HG03175 (cell line): ENCODE results near the gene SETD7.
A peak's percentile ranks its signal among the peaks of the same experiment; 100 is the strongest.

ENCODE experiments used
- ATAC-seq: cut with Tn5 transposase; IDR thresholded peaks from one replicate; pipeline ENCODE4 v1.9.1; 2021; ENCODE audit warnings: mild to moderate bottlenecking, moderate library complexity; ENCODE audit not compliant: unreplicated experiment

SETD7 gene

DNA sequence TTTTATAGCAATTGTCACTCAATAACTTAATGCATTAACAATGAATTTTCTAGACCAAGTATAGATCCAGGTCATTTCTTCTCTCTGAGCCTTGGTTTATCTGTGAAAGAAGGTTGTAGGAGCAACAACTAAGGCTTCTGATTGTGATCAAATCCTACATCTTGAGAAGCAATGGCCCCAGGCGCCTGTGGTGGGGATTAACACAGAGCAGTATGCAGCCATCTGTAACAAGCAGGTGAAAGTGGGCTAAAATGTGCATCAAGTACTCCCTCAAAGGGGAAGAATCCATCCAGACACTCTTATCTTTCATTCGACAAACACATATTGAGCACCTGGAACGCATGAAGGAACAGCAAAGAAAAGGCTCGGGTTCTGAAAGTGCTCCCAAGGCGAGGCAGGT, 19.1 kb upstream of the SETD7 start:
- no peak for ATAC-seq

DNA sequence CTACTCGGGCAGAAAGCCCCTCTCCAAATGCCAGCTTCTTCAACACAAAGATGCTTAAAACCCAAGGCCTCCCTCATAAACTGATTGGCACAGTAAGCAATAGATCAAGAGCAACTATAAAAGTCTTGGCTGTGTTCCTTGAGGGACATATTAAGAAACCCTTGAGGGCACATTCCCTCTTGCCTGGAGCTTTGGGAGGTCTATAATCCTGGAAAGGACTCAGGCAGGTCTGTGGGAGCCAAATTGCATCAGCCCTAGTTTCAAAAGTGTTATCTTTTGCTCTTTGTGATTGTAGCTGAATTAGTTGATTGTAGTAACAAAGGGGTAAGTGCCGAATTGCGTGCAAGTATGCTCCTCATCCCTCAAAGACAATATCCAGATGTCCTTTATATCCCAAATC, 18.6 kb upstream of the SETD7 start:
- no peak for ATAC-seq

DNA sequence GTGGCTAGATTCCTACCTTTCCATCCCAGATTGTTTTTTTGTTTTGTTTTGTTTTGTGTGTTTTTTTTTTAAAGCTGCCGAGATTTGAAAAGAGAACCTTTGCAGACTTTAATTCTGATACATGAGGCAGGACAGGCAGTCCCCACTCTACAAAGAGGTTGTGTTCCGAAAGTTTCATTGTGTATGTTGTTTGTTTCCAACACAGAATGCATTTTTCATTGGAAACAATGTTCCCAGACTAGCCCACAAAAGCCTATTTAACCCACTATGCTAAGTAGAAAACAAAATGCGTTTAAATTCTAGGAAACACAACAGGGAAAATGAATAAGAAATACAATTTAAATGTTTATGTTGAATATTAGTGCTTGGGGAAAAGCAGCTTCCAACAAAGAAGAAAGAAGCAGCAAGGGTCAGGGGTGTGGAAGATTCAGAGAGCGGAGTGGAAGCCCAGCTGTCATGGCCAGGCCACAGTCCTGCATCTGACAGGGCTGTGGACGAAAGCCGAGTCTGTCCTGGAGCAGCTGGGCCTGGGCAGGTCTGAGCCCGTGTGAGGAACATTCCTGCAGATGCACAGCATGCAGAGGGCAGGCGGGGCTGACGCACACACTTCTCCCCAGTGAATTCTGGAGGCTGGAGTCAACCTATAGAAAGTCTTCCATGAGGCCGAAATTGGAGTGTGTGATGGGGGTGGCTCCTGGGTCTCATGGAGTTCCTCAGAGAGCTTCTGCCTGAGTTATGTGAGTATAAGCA, 12.4 kb upstream of the SETD7 start:
- ATAC-seq = no peak

DNA sequence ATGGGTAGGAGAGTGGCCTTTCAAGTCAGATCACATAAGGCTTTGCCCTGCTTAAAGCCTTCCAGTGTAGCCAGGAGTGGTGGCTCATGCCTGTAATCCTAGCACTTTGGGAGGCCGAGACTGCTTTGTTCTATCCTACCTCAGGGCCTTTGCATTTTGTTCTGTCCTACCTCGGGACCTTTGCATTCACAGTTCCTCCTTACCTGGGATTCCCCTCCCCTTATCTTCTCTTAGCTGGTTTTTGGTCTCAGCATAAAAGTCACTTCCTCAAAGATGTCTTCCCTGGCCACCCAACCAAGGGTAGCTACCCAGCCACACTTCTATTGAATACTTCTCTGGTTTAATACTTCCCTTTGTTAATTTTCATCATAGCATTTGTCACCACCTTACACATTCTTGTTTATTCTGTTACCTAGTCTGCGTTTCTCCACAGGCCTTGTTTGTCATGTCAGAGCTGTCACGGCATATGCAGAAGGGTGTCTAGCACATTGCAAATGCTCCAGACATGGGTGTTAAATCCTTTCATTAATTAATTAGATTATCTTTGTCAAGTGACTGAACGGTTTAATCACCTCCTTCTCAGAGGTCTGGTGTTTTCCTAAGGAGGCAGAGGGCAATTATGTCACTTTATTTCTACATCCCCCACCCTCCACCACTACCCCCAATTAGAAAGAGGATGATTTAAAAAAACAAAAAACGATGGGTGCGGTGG, 11.3 kb upstream of the SETD7 start:
- ATAC-seq = no peak

DNA sequence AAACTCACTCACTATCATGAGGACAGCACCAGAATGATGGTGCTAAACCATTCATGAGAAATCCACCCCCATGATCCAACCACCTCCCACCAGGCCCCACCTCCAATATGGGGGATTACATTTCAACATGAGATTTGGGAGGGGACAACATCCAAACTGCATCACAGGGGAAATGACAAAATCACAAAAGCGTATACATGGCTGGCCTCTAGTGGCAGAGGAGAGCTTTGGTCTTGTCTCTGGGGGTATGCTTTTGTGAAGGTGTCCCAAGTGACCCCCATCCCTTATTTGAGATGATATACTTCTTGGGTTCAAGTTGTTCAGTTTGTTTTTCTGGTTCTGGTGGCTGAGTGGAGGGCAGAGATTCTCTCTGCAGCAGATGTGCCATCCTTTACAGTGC, 8.5 kb upstream of the SETD7 start:
- ATAC-seq = no peak

DNA sequence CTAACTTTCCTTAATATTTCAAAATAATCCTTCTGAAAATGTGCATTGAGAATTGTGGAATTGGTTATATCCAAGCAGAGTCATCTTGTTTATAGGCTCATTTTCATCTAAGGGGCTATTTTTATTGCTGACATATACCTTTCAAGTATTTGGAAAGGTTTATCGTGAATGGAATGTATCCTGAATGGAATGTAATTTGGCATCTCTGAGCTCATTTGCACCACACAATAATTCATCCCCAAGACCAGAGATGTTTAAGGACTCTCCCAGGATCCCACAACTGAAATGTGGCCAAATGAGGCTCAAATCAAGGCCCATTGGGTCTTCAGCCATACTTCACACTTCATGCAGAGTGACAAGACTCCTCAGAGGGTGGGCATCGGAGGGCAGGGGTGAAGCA, 7.5 kb upstream of the SETD7 start:
- ATAC-seq = no peak

DNA sequence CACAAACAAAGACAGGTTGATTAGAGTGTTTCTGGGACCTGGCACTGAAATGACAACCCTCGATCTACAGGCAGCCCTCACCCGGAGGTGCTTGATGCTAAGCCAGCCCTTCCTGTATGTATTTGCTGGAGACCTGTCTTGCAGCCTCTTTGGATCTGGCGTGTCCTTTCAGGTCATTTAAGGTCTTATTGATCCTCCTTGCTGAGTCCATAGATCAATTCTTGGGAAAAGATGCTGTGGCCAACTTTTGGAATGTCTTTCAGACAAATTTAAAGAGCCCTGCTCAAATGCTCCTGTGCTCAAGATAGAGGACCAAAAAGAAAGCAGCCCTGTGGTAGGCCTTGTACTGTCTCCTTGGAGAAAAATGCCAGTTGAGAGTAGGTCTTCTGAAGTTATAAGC, 6.8 kb upstream of the SETD7 start:
- ATAC-seq = no peak

DNA sequence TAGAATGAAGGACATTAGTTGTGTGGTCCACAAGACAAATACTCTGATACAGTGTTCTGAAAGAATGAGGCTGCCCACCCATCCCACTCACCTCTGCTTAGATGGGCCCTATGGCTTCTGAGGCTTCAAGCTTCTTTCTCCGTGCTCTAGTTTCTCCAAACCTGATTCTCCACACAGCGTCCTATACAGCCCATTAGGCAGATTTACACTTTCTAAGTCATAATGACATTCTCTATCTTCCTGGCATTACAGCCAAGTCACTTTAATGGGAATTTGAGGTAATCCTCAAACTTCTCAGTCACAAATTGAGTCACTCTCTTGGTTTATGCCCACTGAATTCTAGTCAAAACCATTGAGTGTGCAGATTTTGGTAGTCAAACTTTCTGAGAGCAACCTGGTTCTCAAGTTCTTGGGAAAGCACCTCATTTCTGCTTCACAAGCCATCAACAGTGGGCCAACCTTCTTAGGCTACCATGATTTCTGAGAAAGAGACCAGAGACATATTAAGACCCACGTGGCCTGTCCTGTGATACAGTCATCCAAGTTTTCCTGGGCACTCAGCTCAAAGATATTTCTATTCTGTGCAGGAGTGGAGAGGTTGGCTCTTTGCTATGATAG, 6.2 kb upstream of the SETD7 start:
- ATAC-seq = no peak

DNA sequence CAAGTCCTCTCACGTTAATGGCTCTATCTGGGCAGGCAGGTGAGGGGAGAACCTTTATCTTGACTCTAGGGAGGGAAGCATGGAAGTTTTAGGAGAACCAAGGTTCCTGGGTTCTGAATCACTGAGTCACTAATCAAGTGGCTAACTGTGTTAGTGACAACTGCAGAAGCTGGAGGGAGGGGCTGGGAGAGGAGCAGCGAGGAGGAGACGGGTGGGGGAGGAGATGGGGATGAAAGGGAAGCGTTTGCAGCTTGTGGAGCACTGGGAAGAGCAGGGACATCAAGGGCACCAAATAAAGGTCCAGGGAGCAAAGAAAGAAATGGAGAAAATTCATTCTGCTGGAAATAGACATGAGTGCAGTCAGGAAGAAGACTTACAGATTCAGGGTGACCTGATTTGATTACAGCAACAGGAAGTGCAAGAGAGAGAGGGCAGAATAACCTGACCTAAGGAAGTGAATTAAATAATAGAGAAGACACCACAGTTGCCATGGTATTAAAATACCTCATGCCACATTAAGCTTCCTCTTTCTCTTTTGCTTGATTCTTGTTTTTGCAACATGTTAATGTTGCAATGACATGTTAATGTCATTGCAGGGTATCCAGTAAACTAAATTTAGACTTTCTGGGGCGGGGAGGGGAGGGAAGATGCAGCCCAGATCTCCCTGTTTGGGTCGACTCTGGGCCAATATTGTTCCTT, 4.5 kb upstream of the SETD7 start:
- ATAC-seq = peak; percentile 41

DNA sequence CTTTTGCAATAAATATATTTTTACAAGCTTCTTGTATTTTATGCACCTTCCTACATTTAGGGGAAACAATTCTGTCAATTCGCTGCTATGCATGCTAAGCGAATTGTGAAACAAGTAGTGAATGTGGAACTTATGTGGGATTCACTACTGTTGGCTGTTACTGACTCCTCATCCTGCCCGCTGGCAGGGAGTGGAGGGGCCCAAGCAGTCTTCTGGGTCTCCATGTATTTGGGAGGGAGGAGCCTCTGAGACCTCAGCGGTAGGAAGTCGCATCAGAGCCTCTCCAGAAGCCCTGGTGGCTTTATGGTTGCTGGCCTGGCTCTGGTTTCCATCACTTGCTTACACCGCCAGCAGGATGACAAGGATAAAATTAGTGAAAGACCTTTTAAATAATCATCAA, 3.7 kb upstream of the SETD7 start:
- no peak for ATAC-seq

DNA sequence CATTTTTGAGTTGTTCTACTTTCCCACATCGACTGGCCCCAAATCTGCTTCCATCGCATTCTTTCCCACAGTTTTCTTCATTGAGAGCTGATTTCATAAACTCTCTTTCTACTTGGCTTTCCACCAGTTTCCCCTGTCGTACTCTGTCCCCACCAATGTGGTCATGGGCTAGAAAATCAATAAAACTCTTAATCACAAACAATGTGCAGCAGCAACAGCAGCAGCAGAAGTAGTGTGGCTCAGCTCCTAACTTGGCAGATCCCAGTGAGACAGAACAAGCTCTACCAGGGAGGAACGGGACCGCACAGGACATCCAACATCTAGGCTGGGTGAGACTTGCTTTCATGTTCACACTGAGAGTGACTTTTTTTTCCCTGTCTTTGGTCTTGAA, 3.1 kb upstream of the SETD7 start:
- no peak for ATAC-seq

DNA sequence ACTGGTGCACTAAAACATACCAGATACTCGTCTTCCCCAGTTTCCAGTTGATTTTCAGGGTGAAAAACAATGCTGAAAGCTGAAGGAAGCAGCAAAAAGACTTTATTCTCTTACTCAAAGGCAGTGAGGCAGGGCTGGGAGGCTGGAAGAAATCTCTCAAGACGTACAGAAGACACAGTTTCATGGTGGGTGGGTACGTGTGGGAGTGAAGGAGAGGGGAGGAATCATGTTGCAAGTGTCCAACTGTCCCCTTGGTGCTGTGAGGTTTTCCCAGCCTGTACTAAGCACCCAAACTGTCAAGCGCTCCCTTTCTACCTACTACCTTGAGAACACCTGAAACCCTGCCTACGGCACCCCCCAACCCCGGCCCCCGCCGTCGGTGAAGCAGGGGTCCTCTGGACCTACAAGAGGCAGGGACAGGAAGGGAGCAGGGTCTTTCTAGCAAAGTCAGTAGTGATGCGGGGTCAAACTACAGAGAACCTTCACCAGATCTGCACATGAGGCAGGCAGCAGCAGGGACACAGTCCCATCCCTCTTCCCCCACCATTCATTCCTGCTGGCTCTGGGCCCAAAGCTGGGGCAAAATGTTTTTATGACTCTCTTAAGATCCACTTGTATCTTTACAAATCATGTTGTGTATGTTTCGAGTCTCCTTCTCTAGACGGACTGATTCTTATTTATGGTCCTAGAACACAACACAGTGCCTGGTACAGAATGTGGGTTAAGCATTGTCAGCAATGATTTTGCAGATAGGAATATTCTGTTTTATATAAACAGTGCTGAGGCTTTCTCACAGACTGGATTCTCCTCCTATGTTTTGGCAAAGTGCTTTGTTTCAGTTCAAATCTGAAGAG, 2.4 kb upstream of the SETD7 start:
- ATAC-seq = no peak

DNA sequence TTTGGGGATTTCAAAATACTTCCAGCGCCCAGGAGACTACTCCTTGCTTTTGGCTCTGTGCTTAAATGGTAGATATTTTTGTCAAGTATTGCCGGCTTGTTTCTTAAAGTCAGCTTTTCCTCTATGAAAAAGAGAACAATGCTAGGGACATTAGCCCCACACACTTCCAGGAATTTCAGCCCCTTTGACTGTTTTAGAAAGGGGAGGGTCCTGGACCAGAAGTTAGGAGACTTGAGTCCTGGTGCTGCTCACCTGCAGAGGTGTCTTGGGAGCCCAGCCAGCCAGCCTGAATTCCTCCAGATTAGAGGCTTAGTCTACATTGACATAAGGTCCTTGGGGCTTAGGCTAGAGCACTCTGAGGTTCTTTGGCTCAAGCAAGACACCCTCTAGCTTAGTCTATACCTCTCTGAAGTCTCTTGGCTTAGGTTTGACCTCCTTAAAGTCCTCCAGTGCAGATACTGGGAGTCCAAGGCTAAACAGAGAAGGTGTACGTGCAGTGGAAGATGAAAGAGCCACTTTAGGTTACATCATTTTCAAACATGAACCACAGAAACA, 1.6 kb upstream of the SETD7 start:
- ATAC-seq = no peak

DNA sequence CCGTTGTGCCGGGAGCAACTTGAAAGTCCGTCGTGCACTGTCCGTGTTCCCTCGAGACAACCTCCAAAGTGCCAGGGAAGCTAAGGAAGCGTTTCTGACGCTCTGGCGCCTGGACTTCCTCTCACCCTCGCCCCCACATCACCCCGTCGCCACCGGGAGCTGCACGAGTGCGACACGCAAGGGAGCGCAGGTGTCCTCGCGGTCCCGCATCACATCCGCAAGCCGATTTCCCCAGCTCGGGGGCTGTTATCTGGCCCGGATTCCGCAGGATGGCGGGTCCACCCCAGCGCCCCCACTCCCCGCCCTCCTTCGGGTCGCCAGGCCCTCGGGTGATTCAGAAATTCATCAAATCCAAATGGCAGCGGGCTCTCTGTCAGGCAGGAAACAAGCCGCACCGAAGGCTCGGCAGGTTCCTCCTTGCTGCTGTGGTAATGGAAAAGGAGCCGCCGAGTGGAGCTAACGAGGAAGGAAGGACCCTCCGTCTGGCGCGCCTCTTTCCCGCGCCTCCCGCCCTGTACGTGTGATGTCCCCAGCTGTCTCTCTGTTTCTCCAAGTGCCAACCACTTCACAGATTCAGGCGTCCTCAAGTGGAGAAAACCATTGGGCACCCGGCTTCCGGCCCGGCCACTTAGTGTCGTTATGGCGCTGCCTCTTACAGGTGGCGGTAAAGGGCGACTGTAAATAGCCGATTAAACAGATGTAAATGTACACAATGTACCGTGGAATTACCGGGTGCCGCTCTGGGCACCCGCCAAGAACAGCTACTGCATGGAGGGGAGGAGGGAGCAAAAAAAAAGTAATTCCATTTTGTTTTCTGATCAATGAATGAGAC, 921 bp upstream of the SETD7 start:
- peak; percentile 37 for ATAC-seq

DNA sequence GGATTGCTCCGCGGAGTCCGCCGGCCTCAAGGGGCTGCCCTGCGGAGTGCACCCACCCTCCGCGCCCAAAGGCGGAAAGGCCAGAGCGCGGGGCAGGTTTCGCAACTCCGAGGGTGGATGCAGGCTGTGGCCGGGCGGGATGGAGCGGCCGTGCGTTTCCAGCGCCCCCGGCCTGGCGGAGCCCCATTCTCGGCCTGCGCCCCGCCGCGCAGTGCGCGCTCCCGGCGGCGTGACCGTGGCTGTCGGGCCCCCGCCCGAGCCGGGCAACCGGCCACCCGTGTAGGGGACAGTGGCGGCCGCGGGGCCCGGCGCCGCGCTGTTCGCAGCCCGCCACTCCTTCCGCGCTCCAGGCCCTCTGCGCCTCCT, 331 bp downstream of the SETD7 start:
- peak; percentile 26 for ATAC-seq

DNA sequence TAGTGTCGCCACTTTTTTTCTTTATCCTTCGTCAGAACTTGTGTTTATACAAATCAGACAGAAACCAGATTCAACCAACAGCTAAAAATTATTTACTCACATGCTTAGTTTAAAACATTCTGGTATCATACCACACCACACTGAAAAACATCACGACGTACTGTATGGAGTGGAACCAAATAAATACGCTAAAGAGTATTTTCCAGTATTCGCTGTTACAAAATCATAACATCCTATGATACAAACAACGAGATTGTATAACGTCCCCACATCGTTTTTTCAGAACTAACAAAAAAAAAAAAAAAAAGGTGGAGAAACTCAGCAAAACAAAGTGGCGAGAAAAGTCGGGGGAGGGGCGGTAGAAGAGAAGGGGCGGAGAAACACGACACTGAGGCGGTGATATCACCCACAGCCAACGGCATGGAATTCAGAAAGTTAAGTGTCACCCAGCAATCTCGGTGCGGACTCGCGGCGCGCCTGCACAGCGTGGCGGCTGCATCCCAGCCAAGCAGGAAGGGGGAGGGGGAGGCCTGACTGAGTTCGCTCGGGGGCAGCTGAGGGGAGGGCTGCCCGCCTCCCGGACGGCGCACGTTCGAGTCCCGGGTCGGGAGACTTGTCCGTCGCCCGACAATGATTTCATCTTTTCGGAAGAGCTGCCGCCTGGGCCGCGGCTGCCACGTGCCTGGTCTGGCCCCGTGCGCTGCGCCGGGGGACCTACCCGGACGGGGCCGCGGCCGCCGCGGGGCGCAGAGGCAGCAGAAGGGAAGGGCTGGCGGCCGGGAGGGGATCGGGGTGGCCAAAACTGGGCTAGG, 920 bp downstream of the SETD7 start:
- peak; percentile 49 for ATAC-seq

DNA sequence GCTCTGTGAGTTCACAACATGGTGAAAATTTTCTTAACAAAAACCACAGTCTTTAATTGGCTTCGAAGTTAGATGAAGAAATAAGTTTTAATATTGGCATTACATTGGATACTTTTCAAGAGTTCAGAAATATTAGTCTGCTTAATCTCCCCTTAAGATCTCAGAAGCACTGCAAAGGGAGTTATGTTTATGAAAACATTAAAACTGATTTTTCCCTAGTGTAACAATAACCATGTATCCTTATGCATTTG, 1.5 kb downstream of the SETD7 start:
- no peak for ATAC-seq

DNA sequence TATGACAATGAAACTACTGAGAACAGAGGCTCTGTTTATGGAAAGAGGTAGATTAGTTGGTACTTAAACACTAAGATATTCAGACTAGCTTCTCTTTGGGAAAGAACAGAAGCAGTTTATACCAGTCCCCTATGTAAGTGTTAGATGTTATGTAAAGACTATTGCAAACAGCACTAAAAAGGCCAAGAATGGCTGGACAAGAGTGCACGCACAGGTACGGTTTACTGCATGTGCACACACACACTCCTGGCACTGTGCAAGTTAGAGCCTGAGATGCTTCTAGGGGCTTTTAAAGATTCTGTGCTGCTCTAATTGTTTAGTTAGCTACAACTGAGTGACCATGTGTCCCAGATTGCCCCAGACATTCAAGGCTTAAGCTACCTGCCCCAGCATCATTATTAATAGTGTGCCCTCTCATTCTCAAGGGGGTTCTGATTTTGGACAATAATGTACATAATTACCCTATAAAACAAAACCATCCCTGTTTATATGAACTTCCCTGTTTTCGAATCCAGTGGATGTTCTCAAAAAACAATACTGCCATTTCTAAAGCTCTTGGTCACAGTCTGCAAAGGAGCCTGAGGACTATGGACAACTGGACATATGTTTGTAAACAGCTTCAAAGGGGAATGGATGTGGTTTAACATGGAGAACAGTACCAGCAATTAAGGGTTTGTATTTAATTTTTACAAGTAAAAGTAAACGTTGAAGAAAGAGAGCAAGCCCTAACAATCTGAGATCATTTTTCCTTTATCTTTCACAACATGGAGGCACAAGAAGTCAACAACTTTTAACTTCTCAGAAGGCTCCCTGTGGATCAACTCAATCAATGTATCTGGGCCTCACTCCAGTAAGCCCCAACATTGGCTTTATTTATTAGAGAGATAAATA, 2.0 kb downstream of the SETD7 start:
- no peak for ATAC-seq
